IMR-90 (cell line): Measurements from ENCODE around the gene CREBBP.

Experiments used
- MXI1 ChIP-seq: IDR thresholded peaks from 2 replicates; pipeline ENCODE4 v1.6.1; 2012; ENCODE audit warnings: low read depth, mild to moderate bottlenecking, low read length, moderate library complexity, borderline replicate concordance
- POLR2A ChIP-seq: IDR thresholded peaks from 2 replicates; pipeline ENCODE4 v1.6.1; 2012; ENCODE audit warnings: mild to moderate bottlenecking, low read depth, low read length
- TF ChIP-seq, protein P1 (sequence below): conservative IDR thresholded peaks from 2 replicates; pipeline ENCODE4 v1.5.1; 2012; ENCODE audit warnings: mild to moderate bottlenecking, low read depth, low read length, improper control_type of control experiment
- TF ChIP-seq, protein P2 (sequence below): fragments of 150-350 bp; IDR thresholded peaks from 2 replicates; pipeline ENCODE4 v1.6.1; 2017; ENCODE audit warnings: mild to moderate bottlenecking, antibody characterized with exemption, low read length, low read depth

DNA sequence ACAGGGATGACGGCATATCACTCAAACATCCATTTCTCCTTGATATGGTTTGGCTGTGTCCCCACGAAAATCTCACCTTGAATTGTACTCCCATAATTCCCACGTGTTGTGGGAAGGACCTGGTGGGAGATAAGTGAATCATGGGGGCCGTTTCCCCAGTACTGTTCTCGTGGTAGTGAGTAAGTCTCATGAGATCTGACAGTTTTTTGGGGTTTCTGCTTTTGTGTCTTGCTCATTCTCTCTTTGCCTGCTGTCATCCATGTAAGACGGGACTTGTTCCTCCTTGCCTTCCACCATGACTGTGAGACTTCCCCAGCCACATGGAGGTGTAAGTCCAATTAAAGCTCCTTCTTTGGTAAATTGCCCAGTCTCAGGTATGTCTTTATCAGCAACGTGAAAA is 193.5 kb downstream of the CREBBP start:
- TF ChIP-seq, protein P1, sequence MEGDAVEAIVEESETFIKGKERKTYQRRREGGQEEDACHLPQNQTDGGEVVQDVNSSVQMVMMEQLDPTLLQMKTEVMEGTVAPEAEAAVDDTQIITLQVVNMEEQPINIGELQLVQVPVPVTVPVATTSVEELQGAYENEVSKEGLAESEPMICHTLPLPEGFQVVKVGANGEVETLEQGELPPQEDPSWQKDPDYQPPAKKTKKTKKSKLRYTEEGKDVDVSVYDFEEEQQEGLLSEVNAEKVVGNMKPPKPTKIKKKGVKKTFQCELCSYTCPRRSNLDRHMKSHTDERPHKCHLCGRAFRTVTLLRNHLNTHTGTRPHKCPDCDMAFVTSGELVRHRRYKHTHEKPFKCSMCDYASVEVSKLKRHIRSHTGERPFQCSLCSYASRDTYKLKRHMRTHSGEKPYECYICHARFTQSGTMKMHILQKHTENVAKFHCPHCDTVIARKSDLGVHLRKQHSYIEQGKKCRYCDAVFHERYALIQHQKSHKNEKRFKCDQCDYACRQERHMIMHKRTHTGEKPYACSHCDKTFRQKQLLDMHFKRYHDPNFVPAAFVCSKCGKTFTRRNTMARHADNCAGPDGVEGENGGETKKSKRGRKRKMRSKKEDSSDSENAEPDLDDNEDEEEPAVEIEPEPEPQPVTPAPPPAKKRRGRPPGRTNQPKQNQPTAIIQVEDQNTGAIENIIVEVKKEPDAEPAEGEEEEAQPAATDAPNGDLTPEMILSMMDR: no peak
- TF ChIP-seq POLR2A: no peak
- TF ChIP-seq, protein P2, sequence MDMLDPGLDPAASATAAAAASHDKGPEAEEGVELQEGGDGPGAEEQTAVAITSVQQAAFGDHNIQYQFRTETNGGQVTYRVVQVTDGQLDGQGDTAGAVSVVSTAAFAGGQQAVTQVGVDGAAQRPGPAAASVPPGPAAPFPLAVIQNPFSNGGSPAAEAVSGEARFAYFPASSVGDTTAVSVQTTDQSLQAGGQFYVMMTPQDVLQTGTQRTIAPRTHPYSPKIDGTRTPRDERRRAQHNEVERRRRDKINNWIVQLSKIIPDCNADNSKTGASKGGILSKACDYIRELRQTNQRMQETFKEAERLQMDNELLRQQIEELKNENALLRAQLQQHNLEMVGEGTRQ: no peak
- TF ChIP-seq MXI1: no peak
